Measurements from ENCODE around the gene BCL11A. TPM values are rescaled to one million over a fixed set of nuclear protein-coding genes. Genes with fewer than 3 reads are reported as not detected.
A peak's percentile ranks its signal among the peaks of the same experiment; 100 is the strongest.

The BCL11A gene
- total RNA-seq, 2 donors from 2014 or later: 2.5 to 9.2 TPM

DNA sequence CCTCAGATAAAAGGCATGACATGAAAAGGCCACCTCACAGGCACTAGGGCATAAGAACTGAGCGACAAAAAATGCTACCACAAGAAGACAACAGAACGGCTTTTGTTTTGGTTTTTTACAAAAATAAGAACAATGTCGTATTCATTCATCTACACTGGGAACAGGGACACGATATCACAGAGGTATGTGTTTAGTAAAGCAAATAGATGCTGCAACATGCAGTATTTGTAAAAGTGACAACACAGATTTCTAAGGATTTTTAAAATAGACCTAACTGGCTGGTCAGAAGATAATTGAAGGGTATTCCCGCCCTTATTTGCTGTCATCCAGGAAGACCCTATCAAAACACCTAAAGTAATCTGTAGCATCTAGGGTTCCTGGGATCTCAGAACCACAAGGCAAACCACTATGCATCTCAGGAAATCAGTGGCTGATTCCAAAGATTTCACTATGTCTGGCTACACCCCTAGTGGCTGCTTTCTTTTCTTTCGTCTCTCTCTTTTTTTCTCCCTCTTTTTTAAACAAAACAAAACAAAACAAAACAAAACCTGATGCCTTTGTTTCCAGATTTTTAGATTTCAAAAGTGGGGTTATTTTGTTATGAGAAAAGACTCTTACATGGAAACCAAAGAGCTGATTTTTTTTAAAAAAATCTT, 97.2 kb downstream of the BCL11A start:
- Mint-ChIP-seq H3K27me3 (no peaks in the 10 kb centered on the region), H3K27ac (no peak overlapping the region), H3K4me1 (no peaks in the 10 kb centered on the region), H3K36me3 (ENCODE audit: low read depth) (no peaks in the 10 kb centered on the region), H3K4me3 (no peak overlapping the region)
- ATAC-seq: no peak
- no peak for DNase-seq
- no peaks in the 10 kb centered on the region for H3K9me3 ChIP-seq (ENCODE audit: control insufficient read depth, low read length, poor library complexity, severe bottlenecking)

DNA sequence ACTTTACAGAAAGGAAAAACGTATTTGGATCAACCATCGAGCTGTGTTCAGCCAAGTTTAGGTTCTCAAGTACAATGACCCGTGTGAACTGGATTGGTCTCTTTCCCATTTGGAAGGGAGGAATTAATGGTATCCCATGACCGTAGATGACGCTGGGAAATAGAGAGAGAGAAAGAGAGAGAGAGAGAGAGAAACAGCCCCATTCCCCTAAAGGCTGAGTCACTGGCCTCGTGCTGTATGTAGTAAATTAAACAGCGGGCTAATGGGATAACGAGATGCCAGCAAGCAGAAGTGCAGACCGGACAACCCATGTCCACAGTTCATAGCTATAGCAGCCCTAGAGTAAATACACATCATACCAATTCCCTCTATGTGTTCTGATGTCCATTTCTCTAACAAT, 99.6 kb downstream of the BCL11A start:
- H3K4me1 Mint-ChIP-seq: no peaks in the 10 kb centered on the region
- H3K27ac Mint-ChIP-seq: no peak overlapping the region
- H3K9me3 ChIP-seq (ENCODE audit: control insufficient read depth, low read length, poor library complexity, severe bottlenecking): no peaks in the 10 kb centered on the region
- H3K27me3 Mint-ChIP-seq: no peaks in the 10 kb centered on the region
- ATAC-seq: no peak
- H3K4me3 Mint-ChIP-seq: no peak overlapping the region
- H3K36me3 Mint-ChIP-seq (ENCODE audit: low read depth): no peaks in the 10 kb centered on the region
- no peak for DNase-seq

DNA sequence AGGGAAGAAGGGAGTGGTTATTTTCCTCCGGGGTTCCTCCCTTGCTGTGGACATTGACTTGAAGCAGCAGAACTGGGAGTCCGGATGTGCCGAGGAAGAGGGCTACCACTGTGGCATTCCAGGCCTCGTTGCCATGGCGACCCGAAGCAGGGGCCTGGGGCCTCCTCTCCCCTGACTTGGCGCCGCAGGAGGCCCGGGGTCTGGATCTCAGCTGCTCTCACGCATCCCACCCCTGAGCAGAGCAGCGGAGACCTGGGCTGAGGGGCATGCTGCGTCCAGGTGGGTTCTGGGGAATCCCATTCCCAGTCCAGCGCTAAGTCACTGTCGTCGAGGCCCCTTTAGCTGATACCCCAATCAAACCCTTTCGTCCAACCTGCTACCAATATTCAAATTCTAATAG, 100.2 kb downstream of the BCL11A start:
- Mint-ChIP-seq H3K4me3 (no peak overlapping the region), H3K27me3 (no peaks in the 10 kb centered on the region), H3K27ac (no peak overlapping the region), H3K4me1 (no peaks in the 10 kb centered on the region), H3K36me3 (ENCODE audit: low read depth) (no peaks in the 10 kb centered on the region)
- DNase-seq (no peak), ATAC-seq (no peak)
- no peaks in the 10 kb centered on the region for H3K9me3 ChIP-seq (ENCODE audit: control insufficient read depth, low read length, poor library complexity, severe bottlenecking)

DNA sequence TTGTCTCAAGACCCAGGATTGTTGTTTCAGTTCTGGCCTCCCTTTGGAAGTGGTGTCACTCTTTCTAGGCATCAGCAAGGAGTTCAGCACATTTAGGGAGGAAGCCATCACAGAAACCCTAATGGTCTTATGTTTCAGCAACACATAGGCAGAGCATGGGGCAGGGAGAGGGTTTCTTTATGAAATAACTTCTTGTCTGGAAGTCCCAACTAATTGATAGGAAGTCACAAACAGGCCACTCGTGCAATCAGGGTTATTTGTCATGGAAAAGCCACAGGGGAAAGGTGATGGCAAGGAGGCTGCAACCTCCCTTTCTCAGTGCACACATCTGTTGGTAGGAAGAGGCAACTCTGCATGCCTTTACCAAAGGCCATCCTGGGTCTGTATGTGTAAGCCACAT, 103.0 kb downstream of the BCL11A start:
- Mint-ChIP-seq H3K4me1 (no peaks in the 10 kb centered on the region), H3K27ac (no peak overlapping the region), H3K27me3 (no peaks in the 10 kb centered on the region), H3K36me3 (ENCODE audit: low read depth) (no peaks in the 10 kb centered on the region), H3K4me3 (no peak overlapping the region)
- ATAC-seq (no peak), DNase-seq (no peak)
- no peaks in the 10 kb centered on the region for H3K9me3 ChIP-seq (ENCODE audit: control insufficient read depth, low read length, poor library complexity, severe bottlenecking)

DNA sequence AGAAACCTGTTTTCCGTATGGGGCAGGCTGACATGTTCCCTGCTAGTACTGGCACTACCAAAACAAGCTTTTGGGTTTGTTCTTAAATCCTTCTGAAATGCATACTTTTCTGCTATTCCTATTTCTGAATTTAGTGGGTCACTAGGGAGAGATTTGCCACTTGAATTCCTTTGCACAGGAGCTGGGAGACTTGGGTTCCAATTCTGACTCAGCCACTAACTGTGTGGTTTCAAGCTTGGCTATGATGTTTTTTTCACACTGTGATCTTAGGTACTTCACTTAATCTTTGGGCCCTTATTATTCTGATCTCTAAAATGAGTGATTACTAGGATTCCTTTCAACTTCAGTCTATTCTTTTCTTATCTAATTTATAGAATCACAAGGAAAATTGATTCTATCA, 105.5 kb downstream of the BCL11A start:
- Mint-ChIP-seq H3K27ac (no peak overlapping the region), H3K4me3 (no peak overlapping the region), H3K36me3 (ENCODE audit: low read depth) (no peaks in the 10 kb centered on the region), H3K4me1 (no peaks in the 10 kb centered on the region), H3K27me3 (no peaks in the 10 kb centered on the region)
- ATAC-seq: no peak
- no peaks in the 10 kb centered on the region for H3K9me3 ChIP-seq (ENCODE audit: control insufficient read depth, low read length, poor library complexity, severe bottlenecking)
- no peak for DNase-seq

DNA sequence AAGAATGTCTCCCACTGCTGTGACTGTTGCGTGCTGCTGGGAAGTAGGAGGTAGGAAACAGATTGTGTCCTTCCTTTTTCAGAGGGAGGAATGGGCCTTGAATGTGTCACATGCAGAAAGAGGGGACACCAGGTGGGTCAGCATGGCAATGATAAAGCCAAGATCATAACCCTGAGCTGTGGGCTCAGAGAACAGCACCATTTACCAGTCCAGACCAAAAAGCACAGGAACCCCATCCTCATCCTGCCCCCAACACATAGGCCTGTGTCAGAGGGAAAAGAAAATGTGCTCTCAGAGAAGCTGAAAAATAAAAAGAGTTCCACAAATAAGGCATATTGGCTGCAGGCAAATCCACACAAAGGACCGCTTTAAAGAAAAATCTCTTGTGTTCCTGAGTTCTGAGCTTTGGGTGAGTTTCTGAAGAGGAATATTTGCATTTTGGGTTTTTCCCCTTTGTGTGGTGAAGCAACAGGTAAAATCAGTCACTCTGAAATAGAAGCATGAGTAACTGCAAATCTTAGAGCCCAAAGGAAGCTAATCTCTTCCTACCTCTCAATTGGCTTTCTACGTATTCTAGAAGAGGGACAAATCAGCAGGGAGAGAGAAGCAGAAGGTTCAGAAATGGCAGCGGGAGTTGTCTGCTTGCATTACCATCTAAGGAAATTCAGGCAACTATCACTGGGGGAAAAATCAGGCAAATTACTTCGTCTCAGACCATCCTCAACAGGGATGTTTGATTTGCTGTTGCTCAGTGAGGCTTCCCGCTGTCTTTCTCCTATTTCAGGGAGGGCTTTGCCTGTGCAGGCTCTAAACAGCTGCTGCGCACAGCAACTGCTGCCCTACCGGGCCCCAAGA, 106.8 kb downstream of the BCL11A start:
- H3K4me3 Mint-ChIP-seq: no peak overlapping the region
- H3K27ac Mint-ChIP-seq: no peak overlapping the region
- DNase-seq: no peak
- H3K4me1 Mint-ChIP-seq: no peaks in the 10 kb centered on the region
- no peaks in the 10 kb centered on the region for H3K36me3 Mint-ChIP-seq (ENCODE audit: low read depth)
- no peaks in the 10 kb centered on the region for H3K9me3 ChIP-seq (ENCODE audit: control insufficient read depth, low read length, poor library complexity, severe bottlenecking)
- peak; percentile 42 for ATAC-seq
- peaks cover 6% of the 10 kb centered on the region for H3K27me3 Mint-ChIP-seq

DNA sequence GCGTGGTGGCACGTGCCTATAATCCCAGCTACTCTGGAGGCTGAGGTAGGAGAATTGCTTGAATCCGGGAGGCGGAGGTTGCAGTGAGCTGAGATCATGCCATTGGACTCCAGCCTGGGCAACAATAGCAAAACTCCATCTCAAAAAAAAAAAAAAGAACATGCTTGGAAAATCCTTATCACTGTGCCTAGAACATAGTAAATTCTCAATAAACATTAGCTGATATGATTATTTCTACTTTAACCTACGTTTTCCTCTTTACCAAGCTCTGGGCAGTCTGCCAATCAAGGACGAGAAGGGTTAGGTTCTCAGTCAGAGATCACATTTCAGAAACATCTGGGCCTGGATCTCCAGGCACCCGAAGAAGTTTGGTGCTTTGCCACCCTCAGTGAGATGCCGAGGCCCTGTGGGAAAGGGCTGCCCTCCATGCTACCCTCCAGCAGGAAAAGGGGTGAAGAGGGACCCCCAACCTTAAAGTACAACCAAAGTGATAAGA, 107.7 kb downstream of the BCL11A start:
- peaks cover 6% of the 10 kb centered on the region for H3K27me3 Mint-ChIP-seq
- H3K36me3 Mint-ChIP-seq (ENCODE audit: low read depth): no peaks in the 10 kb centered on the region
- H3K4me1 Mint-ChIP-seq: no peaks in the 10 kb centered on the region
- H3K27ac Mint-ChIP-seq: no peak overlapping the region
- DNase-seq (no peak), ATAC-seq (no peak)
- H3K9me3 ChIP-seq (ENCODE audit: control insufficient read depth, low read length, poor library complexity, severe bottlenecking): no peaks in the 10 kb centered on the region
- H3K4me3 Mint-ChIP-seq: no peak overlapping the region

DNA sequence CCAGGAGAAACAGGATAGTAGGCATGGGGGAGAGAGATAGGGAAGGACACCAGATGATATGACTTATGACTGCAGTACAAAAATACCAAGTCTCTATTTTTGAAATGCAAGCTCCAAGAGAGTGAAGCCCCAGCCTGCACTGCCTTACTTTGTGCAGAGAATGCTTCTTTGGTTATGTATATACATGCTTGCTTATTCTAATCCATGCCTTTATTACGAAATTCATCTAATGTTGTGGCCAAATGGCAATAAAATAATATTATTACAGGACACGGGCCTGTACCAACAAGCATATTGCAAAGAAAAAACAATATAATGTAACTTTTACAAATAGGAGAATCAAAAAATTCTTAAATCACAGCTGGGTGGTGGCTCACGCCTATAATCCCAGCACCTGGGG, 110.8 kb downstream of the BCL11A start:
- ATAC-seq (no peak), DNase-seq (no peak)
- no peaks in the 10 kb centered on the region for H3K9me3 ChIP-seq (ENCODE audit: control insufficient read depth, low read length, poor library complexity, severe bottlenecking)
- no peak overlapping the region for H3K27ac Mint-ChIP-seq
- no peaks in the 10 kb centered on the region for H3K4me1 Mint-ChIP-seq
- no peaks in the 10 kb centered on the region for H3K36me3 Mint-ChIP-seq (ENCODE audit: low read depth)
- H3K27me3 Mint-ChIP-seq: peaks cover 19% of the 10 kb centered on the region
- no peak overlapping the region for H3K4me3 Mint-ChIP-seq

DNA sequence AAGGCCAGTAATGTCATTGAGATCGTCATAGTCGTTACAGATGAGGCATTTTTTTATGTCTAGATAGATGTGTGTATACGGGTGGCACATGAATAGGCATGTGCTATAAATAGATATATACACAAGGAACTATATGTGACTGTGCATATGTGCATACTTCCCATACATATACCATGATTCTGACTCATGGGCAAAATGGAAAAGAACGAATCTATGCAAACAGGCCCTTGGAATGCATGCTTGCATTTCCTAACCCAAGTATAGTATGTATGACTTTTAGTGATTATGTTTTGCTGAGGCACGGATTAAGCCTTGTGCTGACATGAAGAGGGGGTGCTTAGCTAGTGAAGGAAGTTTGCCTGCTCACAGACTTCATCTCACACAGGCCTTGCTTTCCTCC, 111.7 kb downstream of the BCL11A start:
- Mint-ChIP-seq H3K27ac (no peak overlapping the region), H3K4me1 (no peaks in the 10 kb centered on the region), H3K36me3 (ENCODE audit: low read depth) (no peaks in the 10 kb centered on the region), H3K27me3 (peaks cover 23% of the 10 kb centered on the region), H3K4me3 (no peak overlapping the region)
- DNase-seq: no peak
- ATAC-seq: no peak
- peaks cover 4% of the 10 kb centered on the region for H3K9me3 ChIP-seq (ENCODE audit: control insufficient read depth, low read length, poor library complexity, severe bottlenecking)

DNA sequence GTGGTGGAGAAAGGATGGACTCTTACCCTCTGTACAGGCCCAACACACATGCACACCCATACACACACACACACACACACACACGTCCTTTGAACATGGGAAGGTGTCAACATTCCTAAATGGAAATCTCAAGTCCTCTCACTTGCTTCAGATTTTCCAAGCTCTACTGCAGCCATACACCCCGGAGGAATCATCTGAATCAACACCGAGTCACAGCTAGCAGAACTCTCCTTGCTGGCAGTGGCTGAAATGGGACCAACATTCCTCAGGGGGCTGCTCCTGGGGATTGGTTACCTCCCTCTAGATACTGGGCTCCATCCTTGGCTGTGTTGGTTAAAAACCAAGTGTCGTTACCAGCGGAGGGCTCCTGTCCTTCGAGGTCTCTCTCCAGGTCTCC, 112.7 kb downstream of the BCL11A start:
- ATAC-seq (no peak), DNase-seq (no peak)
- Mint-ChIP-seq H3K27me3 (peaks cover 23% of the 10 kb centered on the region), H3K4me1 (no peaks in the 10 kb centered on the region), H3K36me3 (ENCODE audit: low read depth) (no peaks in the 10 kb centered on the region), H3K4me3 (no peak overlapping the region), H3K27ac (no peak overlapping the region)
- peaks cover 4% of the 10 kb centered on the region for H3K9me3 ChIP-seq (ENCODE audit: control insufficient read depth, low read length, poor library complexity, severe bottlenecking)

DNA sequence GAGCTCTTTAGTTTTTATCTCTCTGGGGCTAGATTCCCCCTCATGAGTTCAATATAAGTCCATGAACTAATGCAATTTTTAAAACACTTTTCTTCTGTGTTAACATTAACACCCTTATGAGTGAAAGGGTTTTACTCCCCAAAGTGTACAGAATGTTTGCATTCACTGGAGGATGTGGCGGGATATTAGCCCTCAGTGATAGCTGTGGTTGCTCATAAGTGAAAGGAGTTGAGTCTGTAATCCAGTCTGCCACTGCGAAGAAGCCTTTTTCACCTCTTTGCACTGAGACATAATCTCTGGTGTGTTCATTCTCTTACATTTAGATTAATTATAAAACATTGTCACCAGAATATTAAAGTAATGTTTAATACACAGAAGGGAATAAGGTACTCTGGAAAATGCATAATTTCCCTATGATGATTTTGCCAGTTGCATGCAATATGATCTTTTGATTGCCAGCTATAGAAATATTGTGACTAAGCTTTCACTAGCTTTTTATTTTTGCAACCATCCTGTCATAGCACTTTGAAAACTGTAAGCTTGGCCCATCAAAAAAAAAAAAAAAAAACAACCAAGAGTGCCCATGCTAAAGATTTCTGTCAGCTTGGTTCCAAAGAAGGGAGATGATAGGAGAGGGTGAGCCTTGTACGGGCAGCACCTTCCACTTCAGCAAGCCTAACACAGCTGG, 113.2 kb downstream of the BCL11A start:
- H3K27me3 Mint-ChIP-seq: peaks cover 23% of the 10 kb centered on the region
- H3K27ac Mint-ChIP-seq: no peak overlapping the region
- no peaks in the 10 kb centered on the region for H3K36me3 Mint-ChIP-seq (ENCODE audit: low read depth)
- ATAC-seq: no peak
- peaks cover 4% of the 10 kb centered on the region for H3K9me3 ChIP-seq (ENCODE audit: control insufficient read depth, low read length, poor library complexity, severe bottlenecking)
- no peak for DNase-seq
- H3K4me1 Mint-ChIP-seq: no peaks in the 10 kb centered on the region
- no peak overlapping the region for H3K4me3 Mint-ChIP-seq

DNA sequence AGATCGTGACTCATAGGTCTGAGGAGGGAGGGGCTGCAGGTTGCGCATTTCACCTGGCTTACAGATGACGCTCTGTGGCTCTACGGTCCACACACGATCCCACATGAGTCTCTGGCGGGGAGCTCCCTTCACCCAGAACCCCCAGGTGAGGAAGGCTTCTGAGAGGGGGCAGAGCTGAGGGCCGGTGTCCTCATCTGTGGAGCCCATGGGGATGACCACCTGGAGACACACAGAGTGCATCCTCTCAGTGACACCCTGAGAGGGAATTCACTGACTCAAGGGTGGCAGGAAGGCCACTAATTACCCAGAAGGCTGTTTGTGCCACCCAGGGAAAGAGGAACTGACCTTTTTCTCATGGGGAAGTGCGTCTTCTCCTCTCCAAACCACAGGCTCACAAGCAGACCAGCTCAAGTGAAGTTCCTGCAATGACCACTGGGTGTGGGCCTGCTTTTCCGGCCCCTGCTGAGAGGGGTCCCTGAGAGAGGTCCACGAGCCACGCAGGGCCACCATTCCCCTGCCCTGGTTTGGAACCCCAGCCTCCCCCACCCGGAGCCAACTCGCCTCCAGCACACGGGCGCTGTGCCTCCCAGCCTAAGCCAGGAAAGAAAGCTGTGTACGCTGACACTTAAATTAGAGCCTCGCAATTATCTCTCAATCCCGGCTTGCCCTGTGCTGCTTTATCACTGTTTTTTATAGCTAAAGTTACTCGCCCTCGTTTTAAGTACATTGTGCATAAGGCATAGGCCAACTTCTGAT, 114.1 kb downstream of the BCL11A start:
- DNase-seq (no peak), ATAC-seq (peak; percentile 80)
- H3K36me3 Mint-ChIP-seq (ENCODE audit: low read depth): no peaks in the 10 kb centered on the region
- H3K9me3 ChIP-seq (ENCODE audit: control insufficient read depth, low read length, poor library complexity, severe bottlenecking): peaks cover 4% of the 10 kb centered on the region
- no peak overlapping the region for H3K27ac Mint-ChIP-seq
- no peaks in the 10 kb centered on the region for H3K4me1 Mint-ChIP-seq
- no peak overlapping the region for H3K4me3 Mint-ChIP-seq
- peaks cover 23% of the 10 kb centered on the region for H3K27me3 Mint-ChIP-seq

DNA sequence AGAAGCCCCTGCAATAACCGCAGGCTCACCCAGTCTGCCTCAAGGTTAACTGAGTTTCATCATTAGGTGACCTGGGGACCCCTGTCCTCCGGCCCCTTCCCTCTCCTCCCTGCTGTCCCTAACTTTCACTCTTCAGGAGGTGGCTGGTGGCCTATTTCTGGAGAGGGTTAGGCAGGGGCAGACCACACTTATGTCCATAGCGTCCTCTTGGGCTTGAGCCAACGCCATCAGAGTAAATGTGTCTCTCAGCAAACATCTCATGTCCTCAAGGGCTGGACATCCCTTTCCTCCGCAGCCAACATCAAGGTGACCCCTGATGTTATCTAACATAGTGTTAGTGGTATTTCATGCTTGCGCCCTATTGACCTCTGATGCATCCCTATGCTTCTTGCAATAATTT, 114.8 kb downstream of the BCL11A start:
- H3K9me3 ChIP-seq (ENCODE audit: control insufficient read depth, low read length, poor library complexity, severe bottlenecking): peaks cover 4% of the 10 kb centered on the region
- H3K36me3 Mint-ChIP-seq (ENCODE audit: low read depth): no peaks in the 10 kb centered on the region
- no peak overlapping the region for H3K4me3 Mint-ChIP-seq
- ATAC-seq: no peak
- H3K27me3 Mint-ChIP-seq: peaks cover 23% of the 10 kb centered on the region
- DNase-seq: no peak
- H3K27ac Mint-ChIP-seq: no peak overlapping the region
- no peaks in the 10 kb centered on the region for H3K4me1 Mint-ChIP-seq

Data from T-helper 17 cell (primary cell).